GM12864 (cell line): ENCODE data around the gene MLLT3.

ENCODE experiments used
- DNase-seq: peaks from one replicate; pipeline ENCODE4 v3.0.0-alpha.2; 2011; ENCODE audit warnings: low read depth
- H3K4me3 ChIP-seq: 2 replicates; pipeline ENCODE4 v1.5.1; 2011; ENCODE audit warnings: mild to moderate bottlenecking, low read depth, low read length, control low read depth
- TF ChIP-seq, protein P1 (sequence below): IDR thresholded peaks from 2 replicates; pipeline ENCODE4 v1.5.1; 2011; ENCODE audit warnings: low read depth, mild to moderate bottlenecking, moderate library complexity, low read length, control low read depth, inconsistent platforms; ENCODE audit errors: missing control alignments

Gene MLLT3

DNA sequence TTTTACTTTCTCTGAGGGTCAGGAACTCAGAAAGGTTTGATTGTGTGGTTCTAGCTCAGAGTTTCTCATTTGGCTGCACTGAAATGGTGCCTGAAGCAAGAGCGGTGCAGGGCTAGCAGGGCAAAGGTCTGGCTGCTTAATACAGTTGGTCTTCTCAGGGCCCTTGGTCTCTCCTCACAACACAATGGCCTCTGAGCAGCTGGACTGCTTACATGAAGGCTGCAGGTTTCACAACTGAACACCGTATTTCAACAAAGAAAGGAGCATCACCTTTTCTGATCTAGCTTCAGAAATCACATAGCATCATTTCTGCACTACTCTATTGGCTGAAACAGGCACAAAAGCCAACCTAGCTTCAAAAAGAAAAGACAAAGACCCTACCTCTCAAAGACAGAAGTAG, 122.2 kb downstream of the MLLT3 start:
- no peak for DNase-seq
- no peak overlapping the region for H3K4me3 ChIP-seq
- TF ChIP-seq, protein P1, sequence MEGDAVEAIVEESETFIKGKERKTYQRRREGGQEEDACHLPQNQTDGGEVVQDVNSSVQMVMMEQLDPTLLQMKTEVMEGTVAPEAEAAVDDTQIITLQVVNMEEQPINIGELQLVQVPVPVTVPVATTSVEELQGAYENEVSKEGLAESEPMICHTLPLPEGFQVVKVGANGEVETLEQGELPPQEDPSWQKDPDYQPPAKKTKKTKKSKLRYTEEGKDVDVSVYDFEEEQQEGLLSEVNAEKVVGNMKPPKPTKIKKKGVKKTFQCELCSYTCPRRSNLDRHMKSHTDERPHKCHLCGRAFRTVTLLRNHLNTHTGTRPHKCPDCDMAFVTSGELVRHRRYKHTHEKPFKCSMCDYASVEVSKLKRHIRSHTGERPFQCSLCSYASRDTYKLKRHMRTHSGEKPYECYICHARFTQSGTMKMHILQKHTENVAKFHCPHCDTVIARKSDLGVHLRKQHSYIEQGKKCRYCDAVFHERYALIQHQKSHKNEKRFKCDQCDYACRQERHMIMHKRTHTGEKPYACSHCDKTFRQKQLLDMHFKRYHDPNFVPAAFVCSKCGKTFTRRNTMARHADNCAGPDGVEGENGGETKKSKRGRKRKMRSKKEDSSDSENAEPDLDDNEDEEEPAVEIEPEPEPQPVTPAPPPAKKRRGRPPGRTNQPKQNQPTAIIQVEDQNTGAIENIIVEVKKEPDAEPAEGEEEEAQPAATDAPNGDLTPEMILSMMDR: no peak

DNA sequence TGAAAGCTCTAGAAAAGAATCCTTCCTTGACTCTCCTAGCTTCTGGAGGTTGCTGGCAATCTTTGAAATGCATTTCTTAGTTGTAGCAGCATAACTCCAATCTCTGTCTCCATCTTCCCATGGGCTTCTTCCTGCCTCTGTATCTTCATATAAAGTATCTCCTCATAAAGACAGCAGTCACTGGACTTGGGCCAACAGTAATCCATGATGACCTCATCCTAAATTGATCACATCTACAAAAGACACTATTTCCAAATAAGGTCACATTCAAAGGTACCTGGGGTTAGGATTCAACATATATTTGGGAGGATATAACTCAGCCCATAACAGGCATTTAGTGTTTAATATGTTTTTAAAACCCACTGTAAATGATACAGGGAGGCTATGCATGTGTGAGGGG, 123.3 kb downstream of the MLLT3 start:
- TF ChIP-seq, protein P1: no peak
- H3K4me3 ChIP-seq: no peak overlapping the region
- no peak for DNase-seq

DNA sequence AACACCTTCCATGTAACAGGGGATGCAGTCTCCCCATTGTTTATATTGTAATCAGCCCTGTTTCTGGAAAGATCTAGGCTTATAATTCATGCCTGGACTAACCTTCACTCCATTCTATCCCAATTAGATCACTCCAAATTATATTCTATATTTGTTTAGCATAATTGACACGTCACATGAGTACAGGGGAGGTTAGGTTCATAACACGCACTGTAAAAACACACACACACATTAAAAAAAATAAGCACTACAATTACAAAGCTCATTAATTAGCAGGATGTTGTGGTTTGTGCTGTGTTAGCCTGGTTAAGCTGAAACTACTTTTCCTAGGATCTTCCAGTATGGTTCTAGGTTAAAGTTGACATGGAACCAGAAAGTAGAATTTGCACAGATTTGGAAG, 126.0 kb downstream of the MLLT3 start:
- DNase-seq: no peak
- TF ChIP-seq, protein P1: no peak
- H3K4me3 ChIP-seq: no peak overlapping the region

DNA sequence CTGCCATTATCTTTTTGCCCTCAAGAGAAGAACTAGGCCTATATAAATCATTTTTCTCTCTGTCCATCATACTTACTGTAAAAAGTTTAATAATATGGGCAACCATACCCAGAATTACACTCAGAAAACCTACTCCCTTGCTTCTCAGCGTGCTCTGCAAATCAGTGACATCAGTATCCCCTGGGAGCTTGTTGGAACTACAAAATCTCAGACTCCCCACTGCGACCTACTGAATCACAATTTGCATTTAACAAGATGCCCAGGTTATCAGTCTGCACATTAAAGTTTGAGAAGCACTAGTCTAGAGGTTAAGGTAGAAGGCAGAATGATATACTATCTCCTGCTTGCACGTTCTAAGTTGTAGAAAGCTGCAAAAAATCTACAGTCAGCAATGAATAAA, 127.2 kb downstream of the MLLT3 start:
- DNase-seq: no peak
- TF ChIP-seq, protein P1: no peak
- H3K4me3 ChIP-seq: no peak overlapping the region

DNA sequence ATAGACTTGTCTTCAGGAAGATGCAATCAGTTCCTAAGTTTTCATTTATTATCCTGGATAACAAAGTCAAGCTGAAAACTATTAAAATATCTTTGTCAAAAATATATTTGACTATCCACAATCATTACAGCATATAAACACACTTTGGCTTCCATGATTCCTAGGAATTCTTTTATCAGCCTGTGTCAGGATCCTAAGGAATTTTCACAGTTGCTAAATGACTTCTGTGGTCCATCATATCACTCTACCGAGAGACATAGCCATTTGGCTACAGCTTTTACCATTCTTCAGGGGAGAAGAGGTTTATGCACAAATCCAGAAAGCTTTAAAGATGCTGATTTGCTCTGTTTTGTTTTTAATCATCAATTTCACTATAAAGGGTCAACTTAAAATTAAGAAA, 128.3 kb downstream of the MLLT3 start:
- H3K4me3 ChIP-seq: no peak overlapping the region
- TF ChIP-seq, protein P1: no peak
- DNase-seq: no peak

DNA sequence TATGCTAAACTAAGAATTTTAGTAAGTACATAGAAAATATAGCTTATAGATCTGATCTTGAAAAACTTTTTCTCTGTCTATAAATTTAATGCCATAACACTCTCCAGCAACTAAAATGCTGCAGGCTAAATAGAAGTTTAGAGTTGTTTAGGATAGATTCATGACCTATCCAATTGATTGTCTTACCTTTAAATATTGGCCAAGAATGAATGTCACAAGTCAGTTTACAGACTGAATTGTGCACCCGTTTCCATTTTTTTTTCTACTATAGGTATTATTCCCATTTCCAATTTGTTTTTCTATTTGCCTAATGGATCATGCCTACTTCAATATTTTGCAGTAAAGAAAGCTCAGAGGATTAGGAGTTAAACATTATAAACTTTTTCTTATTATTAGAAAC, 129.5 kb downstream of the MLLT3 start:
- TF ChIP-seq, protein P1: no peak
- no peak for DNase-seq
- H3K4me3 ChIP-seq: no peak overlapping the region

DNA sequence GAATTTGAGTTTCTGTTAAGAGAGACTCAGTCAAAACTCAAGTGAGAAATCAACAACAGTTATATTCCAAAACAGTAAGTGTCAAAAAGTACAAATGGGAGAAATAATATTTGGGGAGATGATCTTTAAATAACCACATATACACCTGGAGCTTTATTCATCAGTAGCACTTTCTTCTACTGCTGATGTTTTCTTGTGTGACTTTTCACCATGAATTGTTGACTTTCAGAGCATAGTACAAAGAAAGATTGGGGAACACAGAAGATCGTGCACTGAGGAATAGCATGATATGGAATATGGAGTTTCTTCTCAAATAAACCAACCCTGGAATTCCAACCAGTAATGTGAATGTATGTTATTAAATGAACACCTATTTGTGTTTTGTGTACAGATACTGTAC, 130.7 kb downstream of the MLLT3 start:
- H3K4me3 ChIP-seq: no peak overlapping the region
- TF ChIP-seq, protein P1: no peak
- DNase-seq: no peak
